Breast epithelium (tissue), 4 donors: ENCODE measurements around the gene PAK6. TPM values are rescaled to one million over a fixed set of nuclear protein-coding genes. Genes with fewer than 3 reads are reported as not detected.

Source experiments
- DNase-seq, 2 donors: peaks; one replicate each; pipeline ENCODE4 v3.0.0-alpha.2; 2019; ENCODE audit warnings: low spot score in 2 of 2
- H3K27ac ChIP-seq, 2 donors: fragments of 200-600 bp; sonication (generic) in 1 of 2; one replicate each; pipeline ENCODE4 v1.5.1; 2016 to 2019; ENCODE audit warnings: mild to moderate bottlenecking in 1 of 2
- H3K27me3 ChIP-seq, 2 donors: fragments of 200-600 bp; sonication (generic) in 1 of 2; one replicate each; pipeline versions ENCODE4 v1.5.1 to v1.6.0; 2017 to 2019; ENCODE audit warnings: control low read depth in 1 of 2, mild to moderate bottlenecking in 1 of 2
- H3K36me3 ChIP-seq: fragments of 200-600 bp; one replicate; pipeline ENCODE4 v1.5.1; 2019
- H3K4me1 ChIP-seq, 2 donors: fragments of 200-600 bp; sonication (generic); one replicate each; pipeline ENCODE4 v1.5.1; 2016 to 2019; ENCODE audit warnings: control low read depth in 1 of 2
- H3K4me3 ChIP-seq, 3 donors: fragments of 200-600 bp; sonication (generic); 1 replicate in 2 of 3; 2 replicates in 1 of 3; pipeline ENCODE4 v1.5.1; 2016 to 2019; ENCODE audit warnings: mild to moderate bottlenecking in 3 of 3, moderate library complexity in 2 of 3
- H3K9me3 ChIP-seq, 2 donors: fragments of 200-600 bp; sonication (generic) in 1 of 2; one replicate each; pipeline ENCODE4 v1.5.1; 2016 to 2019; ENCODE audit warnings: control low read depth in 1 of 2
- CTCF ChIP-seq, 3 donors: fragments of 450-650 bp; IDR thresholded peaks; one replicate each; pipeline ENCODE4 v1.5.1; 2016 to 2017; ENCODE audit warnings: antibody characterized with exemption in 3 of 3, mild to moderate bottlenecking in 3 of 3, moderate library complexity in 3 of 3
- POLR2A ChIP-seq: fragments of 450-650 bp; IDR thresholded peaks from one replicate; pipeline ENCODE4 v1.6.1; 2016; ENCODE audit warnings: antibody characterized with exemption, mild to moderate bottlenecking, moderate library complexity
- POLR2AphosphoS5 ChIP-seq, 3 donors: sonication (generic); formaldehyde crosslinking; IDR thresholded peaks; one replicate each; pipeline ENCODE4 v1.6.1; 2017; ENCODE audit warnings: antibody characterized with exemption in 3 of 3
- intact Hi-C: fragments of 100-400 bp; cut with DNase I; formaldehyde crosslinking; loops from one replicate; pipeline ENCODE4 v1.15.1; 2023; ENCODE audit warnings: low total_unique reads
- total RNA-seq, 3 donors: library from RNA; depleted of rRNA; stranded (reverse); fragments of >200 nt; gene quantifications; one replicate each; pipeline ENCODE4 v1.1.0, GENCODE V29; 2016

Gene PAK6
- total RNA-seq, 3 donors from 2014 or later = 0.80 to 11.0 (median 9.5) TPM

- H3K36me3 ChIP-seq = no peaks in the 10 kb centered on the region
- peaks cover 0 to 16% of the 10 kb centered on the region in 2 donors for H3K4me1 ChIP-seq
- H3K27ac ChIP-seq = no peak overlapping the region
- H3K4me3 ChIP-seq = peak overlapping the region in 1 of 3 donors; percentile 67
- intact Hi-C loops = loop anchor here (5.0 kb wide), 1 partner anchor 501 kb away; no protein-coding TSS in a partner anchor
- no peak for DNase-seq
- H3K27me3 ChIP-seq = peaks cover 17 to 43% of the 10 kb centered on the region in 2 donors
- H3K9me3 ChIP-seq = no peaks in the 10 kb centered on the region
- TF ChIP-seq CTCF (IDR thresholded peaks at IDR 0.05) (no peak), POLR2AphosphoS5 (IDR thresholded peaks at IDR 0.05) (no peak), POLR2A (no peak)
Measured at GRCh38 chr15:40281057-40281800, 42.4 kb downstream of the PAK6 start.

GRCh38 chr15:40281801-40282146, 42.9 kb downstream of the PAK6 start:
- no peaks in the 10 kb centered on the region for H3K36me3 ChIP-seq
- no peak for DNase-seq
- peak overlapping the region; percentile 30 to 67 (median 48) for H3K4me3 ChIP-seq
- H3K27ac ChIP-seq = no peak overlapping the region
- TF ChIP-seq POLR2AphosphoS5 (IDR thresholded peaks at IDR 0.05) (no peak), CTCF (IDR thresholded peaks at IDR 0.05) (no peak), POLR2A (no peak)
- intact Hi-C loops = loop anchor here (5.0 kb wide), 1 partner anchor 501 kb away; no protein-coding TSS in a partner anchor
- peaks cover 0 to 16% of the 10 kb centered on the region in 2 donors for H3K4me1 ChIP-seq
- peaks cover 17 to 43% of the 10 kb centered on the region in 2 donors for H3K27me3 ChIP-seq
- no peaks in the 10 kb centered on the region for H3K9me3 ChIP-seq

- H3K9me3 ChIP-seq = no peaks in the 10 kb centered on the region
- intact Hi-C loops = loop anchor here (5.0 kb wide), 1 partner anchor 500 kb away; no protein-coding TSS in a partner anchor
- no peak overlapping the region for H3K27ac ChIP-seq
- no peak for DNase-seq
- TF ChIP-seq POLR2A (no peak), POLR2AphosphoS5 (IDR thresholded peaks at IDR 0.05) (no peak), CTCF (IDR thresholded peaks at IDR 0.05) (no peak)
- H3K4me1 ChIP-seq = peaks cover 0 to 16% of the 10 kb centered on the region in 2 donors
- H3K27me3 ChIP-seq = peaks cover 17 to 43% of the 10 kb centered on the region in 2 donors
- H3K4me3 ChIP-seq = peak overlapping the region; percentile 30 to 67 (median 48)
- no peaks in the 10 kb centered on the region for H3K36me3 ChIP-seq
Measured at GRCh38 chr15:40282147-40282868, 43.4 kb downstream of the PAK6 start.

GRCh38 chr15:40282869-40283614, 44.2 kb downstream of the PAK6 start, which contains the start of gene ANKRD63:
Gene ANKRD63 (minus strand): TSS chr15:40283064. CDS start chr15:40282586, 478 bp downstream.
- Histone ChIP-seq H3K27me3 (peaks cover 17 to 43% of the 10 kb centered on the region in 2 donors), H3K4me1 (peaks cover 0 to 16% of the 10 kb centered on the region in 2 donors), H3K9me3 (no peaks in the 10 kb centered on the region), H3K4me3 (peak within 1 kb of the TSS; percentile 30 to 67 (median 48)), H3K36me3 (no peaks in the 10 kb centered on the region), H3K27ac (no peak within 1 kb of the TSS)
- intact Hi-C loops = loop anchor here (5.0 kb wide), 1 partner anchor 499 kb away; no protein-coding TSS in a partner anchor
- DNase-seq = no peak
- TF ChIP-seq CTCF (IDR thresholded peaks at IDR 0.05) = no peak
- no peak for TF ChIP-seq POLR2AphosphoS5 (IDR thresholded peaks at IDR 0.05)
- no peak for TF ChIP-seq POLR2A
